Erythroblast (primary cell): Measurements from ENCODE around the gene VPS13C.

Experiments
- GATA1 ChIP-seq: IDR thresholded peaks from 2 replicates; pipeline ENCODE4 v1.6.1; 2011; ENCODE audit warnings: low read depth, mild to moderate bottlenecking, control low read depth, low read length, moderate library complexity
- POLR2A ChIP-seq: IDR thresholded peaks from 2 replicates; pipeline ENCODE4 v1.6.1; 2011; ENCODE audit warnings: mild to moderate bottlenecking, low read length

DNA sequence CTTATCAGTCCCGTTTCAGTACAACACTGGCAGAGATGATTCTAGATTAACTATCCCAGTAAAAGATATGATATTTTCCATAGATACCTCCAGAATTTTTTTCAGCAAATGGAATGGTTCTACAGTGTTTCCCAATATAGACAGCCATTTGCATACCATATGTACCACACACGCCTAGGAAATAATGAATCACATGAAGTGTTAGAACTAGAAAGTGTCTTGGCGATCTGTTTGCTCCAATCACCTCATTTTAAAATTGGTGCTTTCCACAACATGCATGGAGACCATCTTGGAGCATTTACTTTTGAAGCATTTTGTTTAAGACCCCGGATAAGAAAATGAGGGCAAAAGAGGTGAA, 8.5 kb upstream of the VPS13C start:
- TF ChIP-seq POLR2A: no peak
- TF ChIP-seq GATA1: no peak
